Panc1 (cell line): Measurements from ENCODE around the gene SMOC2. TPM values are rescaled to one million over a fixed set of nuclear protein-coding genes. Genes with fewer than 3 reads are reported as not detected.

ENCODE experiments used
- ATAC-seq: fragments of 200-7000 bp; cut with Tn5 transposase; 2 replicates; pipeline ENCODE4 v1.9.1; 2020; ENCODE audit warnings: mild to moderate bottlenecking, moderate library complexity
- BruUV-seq: library from RNA; stranded (reverse); fragments of 400-500 nt; replicated peaks from 2 replicates; lab custom pipeline; 2021; lab: Mats Ljungman, UMichigan
- CTCF ChIA-PET: fragments of 300-600 bp; sonication (Branson Sonifier 250); formaldehyde crosslinking; loops from one replicate; lab custom pipeline; 2022; ENCODE audit warnings: antibody characterized with exemption; lab: Charles Lee
- POLR2A ChIA-PET: fragments of 300-600 bp; sonication (Branson Sonifier 250); formaldehyde crosslinking; loops from one replicate; lab custom pipeline; 2022; ENCODE audit warnings: antibody characterized with exemption; lab: Charles Lee
- DNase-seq: peaks from one replicate; pipeline ENCODE4 v3.0.0-alpha.2; 2010; ENCODE audit warnings: low read depth, low spot score
- H3K27ac ChIP-seq: 2 replicates; pipeline ENCODE4 v1.5.1; 2011; ENCODE audit warnings: mild to moderate bottlenecking, low read length, inconsistent platforms
- H3K27me3 ChIP-seq: fragments of 200-500 bp; sonication (Bioruptor generic); 2 replicates; pipeline ENCODE4 v1.6.0; 2014; ENCODE audit warnings: low read length, inconsistent platforms; ENCODE audit not compliant: control insufficient read depth, insufficient read depth
- H3K36me3 ChIP-seq: fragments of 200-500 bp; sonication (Bioruptor generic); 2 replicates; pipeline ENCODE4 v1.5.1; 2014; ENCODE audit warnings: inconsistent platforms, mild to moderate bottlenecking, low read length, moderate library complexity; ENCODE audit not compliant: control insufficient read depth, insufficient read depth
- H3K4me1 ChIP-seq: 2 replicates; pipeline ENCODE4 v1.5.1; 2011; ENCODE audit warnings: inconsistent platforms, mild to moderate bottlenecking, low read length, moderate library complexity; ENCODE audit not compliant: control insufficient read depth, insufficient read depth
- H3K4me3 ChIP-seq, 2 experiments: 2 replicates each; pipeline ENCODE4 v1.5.1; 2011 to 2012; ENCODE audit warnings: low read depth in 2 of 2, low read length in 2 of 2, mild to moderate bottlenecking in 2 of 2, inconsistent platforms in 1 of 2, moderate library complexity in 1 of 2
- H3K9me3 ChIP-seq: fragments of 200-500 bp; sonication (Bioruptor generic); 2 replicates; pipeline ENCODE4 v1.5.1; 2014; ENCODE audit warnings: low read depth, mild to moderate bottlenecking, inconsistent platforms, low read length, moderate library complexity; ENCODE audit not compliant: control insufficient read depth, insufficient read depth
- POLR2AphosphoS5 ChIP-seq: IDR thresholded peaks from 2 replicates; pipeline ENCODE4 v1.6.1; 2012; ENCODE audit warnings: mild to moderate bottlenecking, low read depth, low read length, moderate library complexity
- SIN3A ChIP-seq: IDR thresholded peaks from 2 replicates; pipeline ENCODE4 v1.6.1; 2012; ENCODE audit warnings: low read depth, mild to moderate bottlenecking, low read length, moderate library complexity, borderline replicate concordance; ENCODE audit not compliant: insufficient read depth
- TCF7L2 ChIP-seq: IDR thresholded peaks from 2 replicates; pipeline ENCODE4 v1.6.1; 2011; ENCODE audit warnings: mild to moderate bottlenecking, low read depth, low read length, inconsistent platforms
- in situ Hi-C: cut with HindIII; loops from 2 replicates; pipeline ENCODE4 v1.10.0; 2016; ENCODE audit warnings: low sequenced_read_pairs, low pct_unique_long_range_greater_than_20kb
- intact Hi-C: fragments of 100-400 bp; cut with micrococcal nuclease; formaldehyde crosslinking; loops from one replicate; pipeline ENCODE4 v1.10.0; 2022; ENCODE audit not compliant: unreplicated experiment
- total RNA-seq: library from RNA; stranded (reverse); gene quantifications from one replicate; pipeline ENCODE4 v1.2.1, GENCODE V29; 2021; ENCODE audit not compliant: unreplicated experiment
- TF ChIP-seq, protein P1 (sequence below), 2 experiments: IDR thresholded peaks; 2 replicates each; pipeline ENCODE4 v1.6.1; 2011 to 2012; ENCODE audit warnings: low read depth in 2 of 2, control low read depth in 1 of 2, low read length in 1 of 2, mild to moderate bottlenecking in 1 of 2, moderate library complexity in 1 of 2; ENCODE audit not compliant: insufficient read depth in 1 of 2
- TF ChIP-seq, protein P2 (sequence below): fragments of 450-650 bp; IDR thresholded peaks from 2 replicates; pipeline ENCODE4 v1.5.1; 2017; ENCODE audit warnings: mild to moderate bottlenecking

Gene SMOC2
- total RNA-seq, 1 experiment from 2014 or later, result 0.13 TPM

DNA sequence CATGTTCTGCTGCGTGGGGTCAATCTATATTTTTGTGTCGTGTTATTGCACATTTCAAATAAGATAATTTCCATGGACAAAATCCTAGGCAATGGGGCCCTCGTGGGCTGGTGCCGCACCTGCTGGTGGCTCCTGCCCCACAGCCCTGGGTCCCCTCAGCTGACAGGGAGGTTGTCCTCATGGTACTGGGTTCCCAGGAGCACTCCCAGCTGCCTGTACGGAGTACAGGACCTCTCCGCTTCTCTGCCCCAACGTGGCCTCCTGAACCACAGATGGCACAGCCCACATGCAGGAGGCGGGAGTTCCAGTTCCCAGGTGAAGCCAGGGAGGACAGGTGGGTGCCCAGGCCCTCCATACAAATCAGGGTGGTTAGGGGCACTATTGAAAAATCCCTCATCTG is 243.5 kb downstream of the SMOC2 start:
- no peaks in the 10 kb centered on the region for H3K4me1 ChIP-seq
- in situ Hi-C loops, result no loop called here
- ChIA-PET POLR2A (no interaction called here), CTCF (no interaction called here)
- H3K27me3 ChIP-seq, result peaks cover 34% of the 10 kb centered on the region
- no peaks in the 10 kb centered on the region for H3K36me3 ChIP-seq
- intact Hi-C loops, result no loop called here
- no peak overlapping the region for H3K4me3 ChIP-seq
- H3K27ac ChIP-seq, result no peak overlapping the region
- ATAC-seq (no peak), DNase-seq (no peak)
- H3K9me3 ChIP-seq, result no peaks in the 10 kb centered on the region
- no peak for TF ChIP-seq SIN3A
- BruUV-seq, result no TSS peak

DNA sequence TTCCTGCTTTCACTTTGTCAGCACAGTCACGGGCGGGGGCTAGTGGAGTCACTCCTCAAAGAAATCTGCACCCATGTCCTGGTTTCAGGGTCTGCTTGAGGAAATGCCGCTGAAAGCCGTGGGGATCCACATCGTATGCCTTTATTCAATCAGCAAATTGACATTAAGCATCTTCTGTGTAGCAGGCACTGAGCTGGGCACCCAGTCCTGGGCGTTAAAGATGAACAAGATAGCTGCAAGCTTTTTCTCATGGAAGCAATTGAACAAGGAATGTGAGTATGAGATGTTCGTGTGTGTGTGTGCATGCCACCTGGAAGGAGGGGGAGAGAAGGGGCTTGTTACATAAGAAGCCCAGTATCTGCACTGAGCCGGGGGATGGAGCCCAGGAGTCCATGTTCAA is 243.9 kb downstream of the SMOC2 start:
- no TSS peak for BruUV-seq
- TF ChIP-seq, protein P1, sequence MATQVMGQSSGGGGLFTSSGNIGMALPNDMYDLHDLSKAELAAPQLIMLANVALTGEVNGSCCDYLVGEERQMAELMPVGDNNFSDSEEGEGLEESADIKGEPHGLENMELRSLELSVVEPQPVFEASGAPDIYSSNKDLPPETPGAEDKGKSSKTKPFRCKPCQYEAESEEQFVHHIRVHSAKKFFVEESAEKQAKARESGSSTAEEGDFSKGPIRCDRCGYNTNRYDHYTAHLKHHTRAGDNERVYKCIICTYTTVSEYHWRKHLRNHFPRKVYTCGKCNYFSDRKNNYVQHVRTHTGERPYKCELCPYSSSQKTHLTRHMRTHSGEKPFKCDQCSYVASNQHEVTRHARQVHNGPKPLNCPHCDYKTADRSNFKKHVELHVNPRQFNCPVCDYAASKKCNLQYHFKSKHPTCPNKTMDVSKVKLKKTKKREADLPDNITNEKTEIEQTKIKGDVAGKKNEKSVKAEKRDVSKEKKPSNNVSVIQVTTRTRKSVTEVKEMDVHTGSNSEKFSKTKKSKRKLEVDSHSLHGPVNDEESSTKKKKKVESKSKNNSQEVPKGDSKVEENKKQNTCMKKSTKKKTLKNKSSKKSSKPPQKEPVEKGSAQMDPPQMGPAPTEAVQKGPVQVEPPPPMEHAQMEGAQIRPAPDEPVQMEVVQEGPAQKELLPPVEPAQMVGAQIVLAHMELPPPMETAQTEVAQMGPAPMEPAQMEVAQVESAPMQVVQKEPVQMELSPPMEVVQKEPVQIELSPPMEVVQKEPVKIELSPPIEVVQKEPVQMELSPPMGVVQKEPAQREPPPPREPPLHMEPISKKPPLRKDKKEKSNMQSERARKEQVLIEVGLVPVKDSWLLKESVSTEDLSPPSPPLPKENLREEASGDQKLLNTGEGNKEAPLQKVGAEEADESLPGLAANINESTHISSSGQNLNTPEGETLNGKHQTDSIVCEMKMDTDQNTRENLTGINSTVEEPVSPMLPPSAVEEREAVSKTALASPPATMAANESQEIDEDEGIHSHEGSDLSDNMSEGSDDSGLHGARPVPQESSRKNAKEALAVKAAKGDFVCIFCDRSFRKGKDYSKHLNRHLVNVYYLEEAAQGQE (IDR thresholded peaks at IDR 0.05; ENCODE audit: insufficient read depth in 1 of 2, low read depth in 2 of 2, low read length in 1 of 2), result no peak
- no peak for TF ChIP-seq SIN3A
- TF ChIP-seq TCF7L2, result no peak
- no peak for TF ChIP-seq POLR2AphosphoS5
- TF ChIP-seq, protein P2, sequence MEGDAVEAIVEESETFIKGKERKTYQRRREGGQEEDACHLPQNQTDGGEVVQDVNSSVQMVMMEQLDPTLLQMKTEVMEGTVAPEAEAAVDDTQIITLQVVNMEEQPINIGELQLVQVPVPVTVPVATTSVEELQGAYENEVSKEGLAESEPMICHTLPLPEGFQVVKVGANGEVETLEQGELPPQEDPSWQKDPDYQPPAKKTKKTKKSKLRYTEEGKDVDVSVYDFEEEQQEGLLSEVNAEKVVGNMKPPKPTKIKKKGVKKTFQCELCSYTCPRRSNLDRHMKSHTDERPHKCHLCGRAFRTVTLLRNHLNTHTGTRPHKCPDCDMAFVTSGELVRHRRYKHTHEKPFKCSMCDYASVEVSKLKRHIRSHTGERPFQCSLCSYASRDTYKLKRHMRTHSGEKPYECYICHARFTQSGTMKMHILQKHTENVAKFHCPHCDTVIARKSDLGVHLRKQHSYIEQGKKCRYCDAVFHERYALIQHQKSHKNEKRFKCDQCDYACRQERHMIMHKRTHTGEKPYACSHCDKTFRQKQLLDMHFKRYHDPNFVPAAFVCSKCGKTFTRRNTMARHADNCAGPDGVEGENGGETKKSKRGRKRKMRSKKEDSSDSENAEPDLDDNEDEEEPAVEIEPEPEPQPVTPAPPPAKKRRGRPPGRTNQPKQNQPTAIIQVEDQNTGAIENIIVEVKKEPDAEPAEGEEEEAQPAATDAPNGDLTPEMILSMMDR, result no peak
- Histone ChIP-seq H3K27me3 (peaks cover 34% of the 10 kb centered on the region), H3K9me3 (no peaks in the 10 kb centered on the region), H3K4me3 (no peak overlapping the region), H3K4me1 (no peaks in the 10 kb centered on the region), H3K27ac (no peak overlapping the region), H3K36me3 (no peaks in the 10 kb centered on the region)
- no peak for ATAC-seq
- intact Hi-C loops, result no loop called here
- ChIA-PET POLR2A (no interaction called here), CTCF (no interaction called here)
- in situ Hi-C loops, result no loop called here
- DNase-seq, result no peak

DNA sequence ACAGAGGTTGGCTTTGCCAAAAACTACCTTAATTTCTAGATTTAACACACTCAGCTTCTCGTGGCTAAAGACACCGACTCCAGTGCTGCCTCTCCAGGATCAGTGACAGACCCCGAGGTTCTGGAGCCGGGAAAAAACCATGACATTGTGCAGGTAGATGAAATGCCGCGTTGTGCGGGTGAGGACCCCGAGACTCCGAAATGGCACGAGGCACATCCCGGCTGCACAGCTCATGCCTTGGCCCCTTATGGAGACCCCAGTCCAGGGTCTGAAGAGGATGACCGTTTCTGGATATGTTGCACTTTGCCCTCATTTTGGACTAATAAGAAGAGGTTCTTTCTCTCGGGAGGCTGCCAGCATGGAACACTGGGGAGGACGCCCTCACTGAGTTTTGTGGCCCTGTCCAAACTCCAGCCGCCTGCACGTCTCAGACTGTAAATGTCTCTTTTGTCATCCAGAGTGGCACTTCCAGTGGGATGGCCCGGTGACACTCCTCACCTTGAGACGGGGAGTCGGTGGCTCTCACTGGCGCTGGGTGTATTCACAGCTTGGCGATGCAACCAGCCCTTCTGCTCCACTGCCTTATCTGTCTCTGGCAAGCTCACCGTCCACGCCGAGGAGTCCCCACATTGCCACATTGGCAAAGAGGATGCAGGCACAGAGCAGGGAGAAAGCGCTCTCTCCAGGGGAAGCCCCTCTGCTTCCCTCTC is 245.2 kb downstream of the SMOC2 start:
- Histone ChIP-seq H3K4me1 (no peaks in the 10 kb centered on the region), H3K9me3 (no peaks in the 10 kb centered on the region), H3K36me3 (no peaks in the 10 kb centered on the region), H3K27me3 (peaks cover 38% of the 10 kb centered on the region), H3K27ac (no peak overlapping the region), H3K4me3 (no peak overlapping the region)
- POLR2A ChIA-PET, result no interaction called here
- CTCF ChIA-PET, result no interaction called here
- in situ Hi-C loops, result no loop called here
- BruUV-seq, result no TSS peak
- DNase-seq, result no peak
- intact Hi-C loops, result no loop called here
- TF ChIP-seq, protein P2, result no peak
- TF ChIP-seq POLR2AphosphoS5 (no peak), SIN3A (no peak), TCF7L2 (no peak)
- TF ChIP-seq, protein P1 (IDR thresholded peaks at IDR 0.05; ENCODE audit: insufficient read depth in 1 of 2, low read depth in 2 of 2, low read length in 1 of 2), result no peak
- 0 out of 2 replicates have a peak, but pooled peaks have one; percentile 27 for ATAC-seq
